ENCODE data around the gene TMEM203.

The TMEM203 gene

GRCh38 chr9:137183980-137184595, 21.4 kb downstream of the TMEM203 start:
- TF ChIP-seq MAX (IDR thresholded peaks at IDR 0.05) = no peak
- no peak for TF ChIP-seq ZBTB7A (IDR thresholded peaks at IDR 0.05; ENCODE audit: low read depth)
- TF ChIP-seq RAD21 (IDR thresholded peaks at IDR 0.05; ENCODE audit: low read depth) = no peak
- TF ChIP-seq YY1 (IDR thresholded peaks at IDR 0.05; ENCODE audit: low read depth) = no peak
- no peak for TF ChIP-seq NFIC (IDR thresholded peaks at IDR 0.05)
- TF ChIP-seq EGR1 (IDR thresholded peaks at IDR 0.05) = no peak
- TF ChIP-seq CREB1 (IDR thresholded peaks at IDR 0.05; ENCODE audit: low read depth) = no peak
- TF ChIP-seq TAF1 (IDR thresholded peaks at IDR 0.05; ENCODE audit: low read depth) = no peak
- TF ChIP-seq REST (IDR thresholded peaks at IDR 0.05; ENCODE audit: low read depth) = no peak
- TF ChIP-seq TCF12 (IDR thresholded peaks at IDR 0.05; ENCODE audit: low read depth) = no peak
- no peak for TF ChIP-seq CEBPB (IDR thresholded peaks at IDR 0.05)
- TF ChIP-seq TEAD4 (IDR thresholded peaks at IDR 0.05) = no peak
- TF ChIP-seq USF1 (IDR thresholded peaks at IDR 0.05) = no peak
- no peak for TF ChIP-seq FOXM1 (IDR thresholded peaks at IDR 0.05; ENCODE audit: borderline replicate concordance, low read depth)
- TF ChIP-seq EP300 (IDR thresholded peaks at IDR 0.05; ENCODE audit: borderline replicate concordance) = no peak

- TF ChIP-seq TCF12 (IDR thresholded peaks at IDR 0.05; ENCODE audit: low read depth) (no peak), CREB1 (IDR thresholded peaks at IDR 0.05; ENCODE audit: low read depth) (no peak), TAF1 (IDR thresholded peaks at IDR 0.05; ENCODE audit: low read depth) (no peak), EGR1 (IDR thresholded peaks at IDR 0.05) (no peak), MAX (IDR thresholded peaks at IDR 0.05) (no peak), RAD21 (IDR thresholded peaks at IDR 0.05; ENCODE audit: low read depth) (no peak), YY1 (IDR thresholded peaks at IDR 0.05; ENCODE audit: low read depth) (no peak), TEAD4 (IDR thresholded peaks at IDR 0.05) (no peak), EP300 (IDR thresholded peaks at IDR 0.05; ENCODE audit: borderline replicate concordance) (no peak), NFIC (IDR thresholded peaks at IDR 0.05) (no peak), USF1 (IDR thresholded peaks at IDR 0.05) (no peak), ZBTB7A (IDR thresholded peaks at IDR 0.05; ENCODE audit: low read depth) (no peak), FOXM1 (IDR thresholded peaks at IDR 0.05; ENCODE audit: borderline replicate concordance, low read depth) (no peak), CEBPB (IDR thresholded peaks at IDR 0.05) (no peak), REST (IDR thresholded peaks at IDR 0.05; ENCODE audit: low read depth) (no peak)
These were observed 22.6 kb downstream of the TMEM203 start for GRCh38 chr9:137182836-137183235.

GRCh38 chr9:137181680-137182079, 23.8 kb downstream of the TMEM203 start:
- TF ChIP-seq FOXM1 (IDR thresholded peaks at IDR 0.05; ENCODE audit: borderline replicate concordance, low read depth) (no peak), TAF1 (IDR thresholded peaks at IDR 0.05; ENCODE audit: low read depth) (no peak), CEBPB (IDR thresholded peaks at IDR 0.05) (no peak), EP300 (IDR thresholded peaks at IDR 0.05; ENCODE audit: borderline replicate concordance) (no peak), ZBTB7A (IDR thresholded peaks at IDR 0.05; ENCODE audit: low read depth) (no peak), TEAD4 (IDR thresholded peaks at IDR 0.05) (no peak), CREB1 (IDR thresholded peaks at IDR 0.05; ENCODE audit: low read depth) (no peak), RAD21 (IDR thresholded peaks at IDR 0.05; ENCODE audit: low read depth) (no peak), YY1 (IDR thresholded peaks at IDR 0.05; ENCODE audit: low read depth) (no peak), TCF12 (IDR thresholded peaks at IDR 0.05; ENCODE audit: low read depth) (no peak), USF1 (IDR thresholded peaks at IDR 0.05) (no peak), EGR1 (IDR thresholded peaks at IDR 0.05) (no peak), NFIC (IDR thresholded peaks at IDR 0.05) (no peak), MAX (IDR thresholded peaks at IDR 0.05) (no peak), REST (IDR thresholded peaks at IDR 0.05; ENCODE audit: low read depth) (no peak)

Measured in Ishikawa (cell line).